Kidney epithelial cell (primary cell): ENCODE measurements around the gene RALY. TPM values are rescaled to one million over a fixed set of nuclear protein-coding genes. Genes with fewer than 3 reads are reported as not detected.

Experiments
- DNase-seq: peaks from one replicate; pipeline ENCODE4 v3.0.0-alpha.2; 2010; ENCODE audit warnings: low read depth
- H3K27me3 ChIP-seq: 2 replicates; pipeline ENCODE4 v1.6.0; 2011; ENCODE audit warnings: low read length; ENCODE audit not compliant: control insufficient read depth, insufficient read depth
- H3K36me3 ChIP-seq: 2 replicates; pipeline ENCODE4 v1.5.1; 2011; ENCODE audit warnings: low read length; ENCODE audit not compliant: control insufficient read depth, insufficient read depth
- H3K4me3 ChIP-seq: 2 replicates; pipeline ENCODE4 v1.5.1; 2011; ENCODE audit warnings: low read depth, mild to moderate bottlenecking, control low read depth, low read length
- CTCF ChIP-seq: IDR thresholded peaks from 2 replicates; pipeline ENCODE4 v1.5.1; 2011; ENCODE audit warnings: mild to moderate bottlenecking, moderate library complexity, low read length, control low read depth, inconsistent platforms; ENCODE audit not compliant: insufficient read depth, poor library complexity, severe bottlenecking
- total RNA-seq: library from RNA; depleted of rRNA; stranded (reverse); fragments of >200 nt; gene quantifications from 2 replicates; pipeline ENCODE4 v1.2.3, GENCODE V29; 2015

RALY gene
- 119 and 138 TPM in 2 replicates for total RNA-seq

GRCh38 chr20:33993576-33994221, at the start of gene RALY:
Gene RALY (plus strand): TSS chr20:33993911. CDS start chr20:34072075, 78,164 bp downstream.
- peak within 1 kb of the TSS; percentile 92 for H3K4me3 ChIP-seq
- peaks cover 1% of the 10 kb centered on the region for H3K36me3 ChIP-seq
- TF ChIP-seq CTCF, result no peak
- DNase-seq, result no peak
- H3K27me3 ChIP-seq, result no peaks in the 10 kb centered on the region

GRCh38 chr20:33944914-33945313, 48.8 kb upstream of the RALY start:
- no peak for TF ChIP-seq CTCF
- Histone ChIP-seq H3K4me3 (no peak overlapping the region), H3K27me3 (no peaks in the 10 kb centered on the region), H3K36me3 (no peaks in the 10 kb centered on the region)
- no peak for DNase-seq

GRCh38 chr20:33945391-33946081, 48.2 kb upstream of the RALY start:
- peak; percentile 19 for DNase-seq
- Histone ChIP-seq H3K36me3 (no peaks in the 10 kb centered on the region), H3K27me3 (no peaks in the 10 kb centered on the region), H3K4me3 (no peak overlapping the region)
- no peak for TF ChIP-seq CTCF

DNA sequence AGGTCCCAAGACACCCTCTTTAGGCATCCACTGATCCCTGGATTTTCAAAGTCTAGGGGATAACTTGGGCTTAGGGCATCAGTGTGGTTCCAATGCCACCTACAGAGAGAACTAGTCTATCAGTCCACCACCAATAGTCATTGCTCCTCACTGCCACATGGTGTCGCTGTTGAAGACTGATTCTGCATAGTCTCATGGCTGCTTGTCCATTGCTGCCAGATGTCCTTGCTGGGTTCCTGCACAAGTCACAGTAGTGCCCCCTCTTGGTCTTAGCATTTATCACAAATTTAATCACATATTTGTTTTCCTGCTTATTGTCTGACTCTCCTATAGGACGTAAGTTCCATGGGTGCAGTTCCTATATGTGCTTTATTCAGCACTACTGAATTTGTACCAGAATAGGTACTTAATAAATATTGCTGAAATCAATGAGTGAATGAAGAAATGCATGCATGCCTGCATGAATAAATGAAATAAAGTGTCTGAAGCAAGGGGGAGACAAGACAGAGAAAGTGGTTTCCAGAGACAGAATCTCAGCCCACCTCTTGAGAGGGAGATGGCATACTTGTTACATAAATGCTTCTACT, 45.9 kb upstream of the RALY start:
- H3K36me3 ChIP-seq, result no peaks in the 10 kb centered on the region
- TF ChIP-seq CTCF, result peak; percentile 37
- no peak for DNase-seq
- H3K4me3 ChIP-seq, result no peak overlapping the region
- H3K27me3 ChIP-seq, result no peaks in the 10 kb centered on the region

DNA sequence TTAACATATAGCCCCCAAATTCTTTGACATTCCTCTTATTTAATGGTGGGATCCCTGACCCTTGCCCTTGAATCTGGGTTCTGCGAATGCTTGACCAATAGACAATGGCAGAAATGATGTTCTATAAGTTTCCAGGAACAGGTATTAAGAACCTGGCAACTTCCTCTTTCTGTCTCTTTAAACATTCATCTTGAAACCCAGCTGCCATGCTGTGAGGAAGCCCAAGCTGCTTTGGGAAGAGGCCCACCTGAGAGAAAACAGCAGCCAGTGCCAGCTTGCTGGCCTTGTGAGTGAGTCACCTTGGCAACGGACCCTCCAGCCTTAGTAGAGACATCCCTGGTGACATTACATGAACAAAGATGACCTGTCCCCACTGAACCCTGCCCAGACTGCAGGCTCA, 45.2 kb upstream of the RALY start:
- Histone ChIP-seq H3K36me3 (no peaks in the 10 kb centered on the region), H3K27me3 (no peaks in the 10 kb centered on the region), H3K4me3 (no peak overlapping the region)
- no peak for DNase-seq
- TF ChIP-seq CTCF, result no peak

- no peak for TF ChIP-seq CTCF
- Histone ChIP-seq H3K36me3 (no peaks in the 10 kb centered on the region), H3K27me3 (no peaks in the 10 kb centered on the region), H3K4me3 (no peak overlapping the region)
- DNase-seq, result no peak
Measured at GRCh38 chr20:33951171-33951570, 42.5 kb upstream of the RALY start.
